K562 treated with DMSO at 1 percent for 4 hours (cell line): ENCODE results near the gene STIM1. TPM values are rescaled to one million over a fixed set of nuclear protein-coding genes. Genes with fewer than 3 reads are reported as not detected.

Experiments used
- total RNA-seq: library from RNA; unstranded; fragments of 300-600 nt; gene quantifications from 2 replicates; pipeline ENCODE4 v1.2.3, GENCODE V29; 2022; ENCODE audit not compliant: insufficient read depth

Gene STIM1
- total RNA-seq, result 45.7 and 46.8 TPM in 2 replicates

GRCh38 chr11:3854977-3855807, at the start of gene STIM1:
Gene STIM1, plus strand, starts transcription at chr11:3855664. Its CDS starts 607 bp downstream, at chr11:3856271.

DNA sequence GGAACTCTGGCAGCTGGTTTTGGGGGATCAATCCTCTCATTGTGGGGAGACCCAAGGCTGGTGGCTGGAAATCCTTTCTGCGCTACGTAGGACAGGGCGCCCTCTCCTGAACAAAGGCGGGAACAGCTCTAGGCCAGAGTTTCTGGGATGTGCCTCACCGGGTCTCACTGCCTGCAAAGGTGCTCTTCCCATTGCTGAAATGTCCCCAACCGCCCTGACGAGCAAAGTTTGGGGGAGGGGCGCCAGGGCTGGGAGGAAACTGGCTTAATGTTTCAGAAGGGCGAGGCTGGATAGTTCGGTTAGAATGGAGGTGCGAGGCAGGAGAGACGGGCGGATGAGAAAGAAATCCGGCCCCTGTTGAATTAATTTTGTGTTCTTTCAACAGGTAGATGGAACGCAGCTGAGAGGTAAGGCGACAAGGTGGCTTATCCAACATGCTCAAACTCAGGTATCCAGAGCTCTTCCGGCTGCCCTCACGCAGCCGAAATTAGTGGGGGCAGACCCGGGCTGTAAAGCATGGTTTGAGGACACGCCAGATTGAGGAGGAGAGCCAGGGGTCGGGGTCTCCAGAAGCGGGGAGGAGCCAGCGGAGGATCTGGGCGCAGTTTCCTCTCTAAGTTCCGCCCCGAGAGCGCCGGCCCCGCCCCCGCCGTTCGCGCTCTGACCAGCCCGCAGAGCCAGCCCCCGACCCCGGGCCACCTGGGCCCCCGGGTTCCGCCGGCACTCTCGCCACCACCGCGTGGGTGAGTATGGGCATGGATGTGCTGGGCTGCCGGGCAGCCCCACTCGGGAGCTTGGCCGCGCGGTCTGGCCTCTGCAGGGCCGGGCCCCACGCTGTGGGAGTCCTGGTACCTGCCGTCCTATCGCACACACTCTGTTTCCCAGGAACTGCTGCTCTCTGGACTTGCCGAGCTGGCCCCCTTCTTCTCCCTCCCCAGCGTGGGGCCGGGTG, 47.3 kb upstream of the STIM1 start, which contains the start of gene PGAP2:
TSS of gene PGAP2 (plus strand) at position 652 of the 952 bp plus-strand sequence. CDS start 2,700 bp downstream, outside the sequence.

GRCh38 chr11:3840870-3841425, 14.5 kb upstream of the STIM1 start, which contains the start of gene RHOG:
Gene RHOG, minus strand, starts transcription at chr11:3840959. Its CDS starts 12,821 bp downstream, at chr11:3828138.

GRCh38 chr11:4094348-4095291, 239.2 kb downstream of the STIM1 start, which contains the start of gene RRM1:
Gene RRM1, plus strand, starts transcription at chr11:4094799. Its CDS starts 214 bp downstream, at chr11:4095013.

Other genes starting within 250 kb of the STIM1 start
- gene ART5, start 213.7 kb upstream of the STIM1 start, total RNA-seq, result not detected in 2 replicates
- gene ART1, start 210.5 kb upstream of the STIM1 start, total RNA-seq, result not detected in 2 replicates
- 5.7 and 8.7 TPM in 2 replicates for gene CHRNA10, start 184.3 kb upstream of the STIM1 start, total RNA-seq
- 73.6 and 92.3 TPM in 2 replicates for gene NUP98, start 58.1 kb upstream of the STIM1 start, total RNA-seq
- gene PGAP2, start 47.1 kb upstream of the STIM1 start, total RNA-seq, result 21.3 and 45.8 TPM in 2 replicates
- gene RHOG, start 14.7 kb upstream of the STIM1 start, total RNA-seq, result 121 and 166 TPM in 2 replicates
- 82.0 and 84.0 TPM in 2 replicates for gene RRM1, start 239.1 kb downstream of the STIM1 start, total RNA-seq